IPS-NIHi7 (cell line): ENCODE measurements around the gene CXXC1.
"Not testable (repeated sequence)": the region's sequence is repeated elsewhere in the genome, so short reads cannot be mapped to it uniquely, and the experiment has no call there.

ENCODE experiments used
- DNase-seq: peaks from one replicate; pipeline ENCODE4 v3.0.0; 2012; ENCODE audit warnings: mixed read lengths; ENCODE audit errors: extremely low spot score

Gene CXXC1

GRCh38 chr18:50287441-50288347 is at the start of gene CXXC1:
Gene CXXC1, minus strand, starts transcription at chr18:50287692. Its CDS starts 103 bp downstream, at chr18:50287589.
- DNase-seq: peak; percentile 92

- DNase-seq: no peak
These were observed 47.2 kb upstream of the CXXC1 start for GRCh38 chr18:50334546-50335152.

GRCh38 chr18:50331691-50332090 is 44.2 kb upstream of the CXXC1 start:
- no peak for DNase-seq

- no peak for DNase-seq
These were observed 42.7 kb upstream of the CXXC1 start for GRCh38 chr18:50330176-50330575.

- no peak for DNase-seq
These were observed 40.5 kb upstream of the CXXC1 start for GRCh38 chr18:50327983-50328382.

GRCh38 chr18:50320719-50321118 is 33.2 kb upstream of the CXXC1 start:
- DNase-seq: no peak

DNA sequence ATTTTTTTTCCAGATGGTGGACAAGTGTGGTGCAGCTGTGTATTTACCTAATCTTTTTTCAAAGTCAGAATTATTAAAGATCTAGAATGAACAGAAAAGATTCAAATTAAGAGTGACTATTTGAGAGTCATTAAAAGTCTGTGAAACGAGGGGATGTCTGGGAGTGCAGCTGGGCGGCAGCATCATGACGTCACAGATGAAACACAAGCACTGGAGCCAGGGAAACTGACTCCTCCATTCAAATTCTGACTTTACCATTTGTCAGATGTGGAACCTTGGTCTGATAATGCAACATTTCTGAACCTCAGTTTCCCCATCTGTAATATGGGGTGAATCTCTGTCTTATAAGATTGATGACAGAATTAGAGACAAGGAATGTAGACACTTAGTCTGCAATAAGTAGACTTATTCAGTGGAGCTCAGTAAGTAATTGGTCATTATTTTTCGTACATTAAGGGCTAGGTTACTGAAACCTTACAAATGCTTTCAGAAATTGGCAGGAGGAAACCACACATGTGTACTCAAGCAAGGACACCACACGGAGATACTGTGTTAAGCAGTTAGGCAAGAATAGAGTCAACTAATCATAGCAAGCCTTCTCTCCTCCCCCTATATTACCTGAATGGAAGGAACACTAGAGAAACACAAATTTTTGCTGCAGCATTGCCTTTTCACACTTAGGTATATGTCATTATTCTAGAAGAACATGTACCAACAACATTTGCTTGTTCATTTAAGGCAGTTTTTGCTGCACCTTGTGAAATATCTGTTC is 27.8 kb upstream of the CXXC1 start:
- no peak for DNase-seq

GRCh38 chr18:50313873-50314460 is 26.5 kb upstream of the CXXC1 start:
- no peak for DNase-seq

DNA sequence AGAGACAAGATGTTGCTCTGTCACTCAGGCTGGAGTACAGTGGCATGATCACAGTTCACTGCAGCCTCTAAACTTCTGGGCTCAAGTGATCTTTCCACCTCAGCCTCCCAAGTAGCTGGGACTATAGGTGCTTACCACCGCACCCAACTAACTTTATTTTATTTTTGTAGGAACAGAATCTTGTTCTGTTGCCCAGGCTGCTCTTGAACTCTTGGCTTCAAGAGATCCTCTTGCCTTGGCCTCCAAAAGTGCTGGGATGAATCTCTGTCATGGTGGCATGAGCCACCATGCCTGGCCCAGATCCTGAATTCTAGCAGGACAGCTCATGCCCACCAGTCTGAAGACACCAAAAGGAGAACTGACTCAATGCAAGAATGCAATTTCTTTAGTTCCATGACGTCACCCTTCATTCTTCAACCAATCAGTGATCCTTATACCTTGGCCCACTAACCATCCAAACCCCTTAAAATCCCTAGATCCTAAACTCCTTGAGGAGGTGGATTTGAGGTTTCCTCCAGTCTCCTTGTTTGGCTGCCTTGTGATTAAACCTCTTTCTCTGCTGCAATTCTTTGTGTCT is 25.6 kb upstream of the CXXC1 start:
- DNase-seq: no peak

DNA sequence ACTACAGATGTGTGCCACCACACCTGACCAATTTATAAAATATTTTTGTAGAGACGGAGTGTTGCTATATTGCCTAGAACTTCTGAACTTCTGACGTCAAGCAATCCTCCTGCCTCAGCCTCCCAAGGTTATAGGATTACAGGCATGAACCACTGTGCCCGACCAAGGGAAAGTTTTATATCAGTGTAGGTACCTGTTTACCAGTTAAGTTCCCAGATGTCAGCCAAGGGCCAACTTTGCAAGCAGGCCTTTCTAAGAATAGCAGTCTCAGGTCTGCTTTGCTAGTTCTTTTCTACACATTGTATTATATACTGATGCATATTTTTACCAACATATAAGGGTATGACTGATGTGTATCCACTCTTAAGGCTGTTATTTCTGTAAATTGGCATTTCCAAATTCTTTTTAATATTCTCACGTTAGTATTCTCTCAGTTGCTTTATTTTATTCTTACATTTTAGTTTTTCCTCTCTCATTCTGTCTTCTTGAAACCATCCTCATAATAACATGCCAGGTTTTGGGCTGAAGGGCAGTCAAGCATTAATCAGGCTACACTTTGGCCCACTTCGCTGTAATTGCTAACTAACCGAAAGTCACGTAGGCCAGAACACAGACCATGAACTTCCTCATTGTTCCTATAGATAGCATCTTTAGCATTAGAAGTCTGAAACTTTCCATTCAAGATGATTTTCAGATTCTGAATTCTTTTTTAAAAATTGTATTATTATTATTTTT is 25.0 kb upstream of the CXXC1 start:
- no peak for DNase-seq

GRCh38 chr18:50311650-50312049 is 24.2 kb upstream of the CXXC1 start:
- DNase-seq: no peak

GRCh38 chr18:50310080-50310479 is 22.6 kb upstream of the CXXC1 start:
- DNase-seq: no peak

DNA sequence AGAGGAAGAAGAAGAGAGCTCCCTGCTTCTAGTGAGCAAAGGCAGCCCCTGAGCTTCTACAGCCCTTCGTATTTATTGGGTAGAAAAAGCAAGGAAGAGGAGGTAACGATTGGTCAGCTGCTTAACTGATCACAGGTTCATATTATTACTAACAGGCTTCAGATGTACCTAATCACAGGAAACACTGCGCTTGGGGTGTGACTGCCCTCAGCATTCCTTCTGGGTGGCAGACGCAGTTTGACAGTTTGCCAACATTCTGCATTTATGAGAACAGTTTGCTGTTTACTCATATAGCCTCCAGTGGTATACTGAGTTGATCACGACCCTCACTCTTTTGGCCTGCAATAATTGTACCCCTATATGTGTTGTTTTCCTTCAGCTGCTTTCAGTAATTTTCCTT is 21.4 kb upstream of the CXXC1 start:
- DNase-seq: not testable (repeated sequence)

DNA sequence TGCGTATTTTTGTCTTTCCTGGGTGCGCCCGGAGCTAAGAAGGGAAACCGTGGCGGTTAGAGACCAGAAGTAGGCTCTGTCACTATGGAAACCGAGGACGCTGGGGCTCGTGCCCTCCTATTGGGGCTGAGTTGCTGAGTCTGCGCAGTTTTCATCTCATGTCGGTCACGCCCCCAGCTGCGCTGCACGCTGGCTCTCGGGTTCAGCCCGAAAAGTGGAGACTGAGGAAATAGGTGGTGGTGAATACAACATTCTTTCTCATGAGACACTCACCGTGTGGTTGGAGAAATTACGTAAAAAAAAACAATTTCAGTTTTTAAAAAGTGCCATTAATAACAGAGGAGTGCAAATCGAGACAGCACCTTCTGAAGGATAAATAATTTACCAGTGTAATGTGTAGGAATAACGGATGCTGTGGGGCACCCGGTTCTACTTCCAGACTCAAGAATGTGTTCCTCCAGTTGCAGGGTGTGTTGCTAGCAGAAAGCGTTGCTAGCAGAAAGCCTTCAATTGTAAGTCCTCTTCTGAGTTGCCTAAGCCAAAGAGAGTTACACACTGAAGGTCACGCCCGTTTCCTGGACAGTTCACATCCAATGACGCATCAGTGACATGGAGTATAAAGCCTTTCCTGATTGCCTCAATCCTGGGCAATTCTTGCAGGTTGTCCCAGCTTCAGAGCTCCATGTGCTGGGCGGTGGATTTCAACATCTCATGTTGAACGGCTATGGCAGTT is 20.4 kb upstream of the CXXC1 start:
- DNase-seq: peak; percentile 97

DNA sequence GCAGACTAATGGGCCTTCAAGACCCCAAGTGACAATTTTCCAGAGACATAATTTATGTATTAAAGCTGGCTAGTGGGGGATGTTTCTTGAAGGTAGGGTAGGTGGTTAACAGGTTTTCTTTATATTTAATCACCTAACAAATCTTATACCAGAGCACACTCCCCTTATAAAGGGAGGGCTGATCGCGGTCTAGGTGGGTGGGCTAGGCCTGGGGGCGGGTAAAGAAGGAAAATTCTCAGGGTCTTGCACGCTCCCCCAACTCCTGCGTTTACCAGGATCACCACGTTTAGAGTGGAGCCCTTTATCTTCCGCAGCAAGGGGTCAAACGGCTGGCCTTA is 19.9 kb upstream of the CXXC1 start:
- no peak for DNase-seq

DNA sequence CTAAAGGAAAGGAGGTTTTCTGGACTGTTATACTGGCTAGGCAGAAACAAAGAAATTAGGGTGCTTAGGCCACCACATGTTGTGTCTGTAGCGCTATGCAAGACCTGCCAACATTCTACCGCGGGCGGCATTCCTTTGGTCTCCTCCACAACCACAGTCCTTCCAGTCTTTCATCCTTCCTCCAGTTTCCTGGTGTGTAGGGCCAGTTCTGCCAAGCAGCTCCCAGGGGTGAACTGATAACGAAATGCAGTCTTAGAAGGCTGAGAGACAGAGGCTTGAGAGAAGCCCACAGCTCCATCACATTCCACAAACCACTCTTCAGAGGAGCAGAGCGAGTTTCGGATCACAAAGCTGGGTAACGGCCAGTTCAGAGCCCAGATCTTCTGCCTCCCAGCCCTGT is 19.5 kb upstream of the CXXC1 start:
- DNase-seq: no peak

- no peak for DNase-seq
These were observed 13.6 kb upstream of the CXXC1 start for GRCh38 chr18:50301074-50301473.

GRCh38 chr18:50299626-50300388 is 12.3 kb upstream of the CXXC1 start:
- DNase-seq: no peak

- DNase-seq: no peak
These were observed 11.2 kb upstream of the CXXC1 start for GRCh38 chr18:50298443-50299284.
